GM18498 (cell line): ENCODE results near the gene PCNX1.

Experiments
- ATAC-seq: cut with Tn5 transposase; IDR thresholded peaks from one replicate; pipeline ENCODE4 v1.9.1; 2021; ENCODE audit warnings: mild to moderate bottlenecking, moderate library complexity; ENCODE audit not compliant: unreplicated experiment

The PCNX1 gene

GRCh38 chr14:70887737-70888499 is 19.3 kb upstream of the PCNX1 start:
- no peak for ATAC-seq

- no peak for ATAC-seq
These were observed 18.5 kb upstream of the PCNX1 start for GRCh38 chr14:70888681-70889175.

GRCh38 chr14:70889555-70889954 is 17.7 kb upstream of the PCNX1 start:
- ATAC-seq: no peak

GRCh38 chr14:70890826-70891659 is 16.2 kb upstream of the PCNX1 start:
- ATAC-seq: no peak

- no peak for ATAC-seq
These were observed 15.5 kb upstream of the PCNX1 start for GRCh38 chr14:70891737-70892136.

- no peak for ATAC-seq
These were observed 14.0 kb upstream of the PCNX1 start for GRCh38 chr14:70893062-70893845.

GRCh38 chr14:70893858-70894291 is 13.4 kb upstream of the PCNX1 start:
- ATAC-seq: no peak

GRCh38 chr14:70894868-70895267 is 12.4 kb upstream of the PCNX1 start:
- ATAC-seq: no peak

- no peak for ATAC-seq
These were observed 10.9 kb upstream of the PCNX1 start for GRCh38 chr14:70896317-70896716.

- ATAC-seq: no peak
These were observed 10.3 kb upstream of the PCNX1 start for GRCh38 chr14:70896981-70897380.

GRCh38 chr14:70897464-70897863 is 9.8 kb upstream of the PCNX1 start:
- no peak for ATAC-seq

- ATAC-seq: no peak
These were observed 9.0 kb upstream of the PCNX1 start for GRCh38 chr14:70898111-70898745.

- ATAC-seq: no peak
These were observed 6.0 kb upstream of the PCNX1 start for GRCh38 chr14:70901269-70901668.

GRCh38 chr14:70902184-70902583 is 5.1 kb upstream of the PCNX1 start:
- no peak for ATAC-seq

- ATAC-seq: no peak
These were observed 2.9 kb upstream of the PCNX1 start for GRCh38 chr14:70904373-70904772.

GRCh38 chr14:70905301-70905700 is 2.0 kb upstream of the PCNX1 start:
- ATAC-seq: no peak

GRCh38 chr14:70906793-70907175 is 475 bp upstream of the PCNX1 start:
- no peak for ATAC-seq

- peak; percentile 26 for ATAC-seq
These were observed 1.0 kb downstream of the PCNX1 start for GRCh38 chr14:70907996-70908934.

GRCh38 chr14:70908935-70909641 is 1.8 kb downstream of the PCNX1 start:
- no peak for ATAC-seq
